ENCODE measurements around the gene LCN15.

- TF ChIP-seq EZH2phosphoT487 (IDR thresholded peaks at IDR 0.05; ENCODE audit: low read depth) (no peak), CTCF (IDR thresholded peaks at IDR 0.05; ENCODE audit: low read depth, low read length) (no peak)
Observed at GRCh38 chr9:136713550-136713949, 50.8 kb downstream of the LCN15 start.

Data from OCI-LY3 (cell line).